Fibroblast of skin of back (primary cell): ENCODE measurements around the gene TMEM132D.

Experiments
- DNase-seq: peaks from one replicate; pipeline ENCODE4 v3.0.0-alpha.2; 2013

Gene TMEM132D

DNA sequence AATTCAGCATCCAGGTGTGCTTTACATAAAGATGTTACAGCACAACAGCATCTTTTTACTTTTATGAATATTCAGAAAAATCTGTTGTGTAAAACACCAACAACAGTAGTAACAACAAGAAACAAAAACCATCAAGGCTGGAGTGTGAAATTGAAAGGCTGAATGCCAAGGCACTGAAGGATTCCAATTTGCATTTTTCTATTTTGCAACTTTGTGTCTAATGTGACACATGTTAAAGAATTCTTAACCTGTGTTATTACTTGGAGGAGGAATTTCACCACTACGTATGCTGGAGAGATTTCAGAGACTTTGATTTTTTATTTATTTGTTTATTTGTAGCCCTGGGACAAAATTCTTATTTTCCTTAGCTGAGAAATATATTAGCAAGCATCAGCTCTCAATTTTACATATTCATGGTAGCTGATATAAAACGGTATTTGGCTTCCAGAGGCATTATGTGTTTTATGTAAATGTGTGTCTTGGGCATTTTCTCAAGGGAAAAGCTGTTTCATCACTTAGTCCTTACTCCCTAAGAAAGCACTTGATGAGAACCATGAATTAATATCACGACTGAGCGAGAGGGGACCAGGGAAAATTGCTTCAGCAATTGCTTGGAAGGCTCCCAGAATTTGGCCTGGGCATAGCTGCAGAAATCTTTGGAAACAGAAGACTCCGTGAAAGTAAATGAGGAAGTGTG, 475.4 kb downstream of the TMEM132D start:
- DNase-seq = no peak

DNA sequence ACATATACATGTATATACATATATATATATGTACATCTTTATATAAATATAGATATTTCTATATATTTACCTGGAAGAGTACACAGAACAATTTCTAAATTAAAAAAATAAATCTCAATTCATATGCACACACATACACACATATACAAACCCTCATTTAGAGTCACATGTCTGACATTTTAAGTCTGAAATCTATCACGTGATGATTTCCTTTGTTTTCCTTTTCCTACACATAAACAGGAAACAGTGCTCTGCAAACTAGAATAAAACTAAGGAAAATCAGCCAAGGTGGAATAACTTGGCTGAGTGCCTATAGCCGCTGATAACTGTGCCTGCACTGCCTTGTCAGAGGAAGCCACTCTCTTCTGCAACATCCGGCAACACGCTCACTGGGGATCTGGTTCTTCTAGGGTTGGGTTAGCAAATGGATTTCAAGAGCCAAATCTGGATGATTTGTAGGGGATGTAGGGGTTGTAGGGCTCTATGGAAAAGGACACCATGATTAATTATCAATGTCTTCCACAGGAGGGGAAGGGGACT, 480.7 kb downstream of the TMEM132D start:
- no peak for DNase-seq

DNA sequence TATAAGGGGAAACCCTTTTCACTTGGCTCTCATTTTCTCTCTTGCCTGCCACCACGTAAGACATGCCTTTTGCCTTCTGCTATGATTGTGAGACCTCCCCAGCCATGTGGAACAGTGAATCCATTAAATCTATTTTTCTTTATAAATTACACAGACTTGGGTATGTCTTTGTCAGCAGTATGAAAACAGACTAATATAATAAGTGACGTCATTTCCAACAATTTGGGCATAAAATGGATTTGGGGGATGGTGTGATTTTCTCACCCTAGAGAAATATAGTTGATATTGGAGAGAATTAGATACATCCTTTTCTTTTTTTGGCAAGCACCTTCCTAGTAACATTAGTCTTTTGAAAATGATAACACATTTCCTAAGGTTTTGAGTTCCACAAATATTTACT, 490.5 kb downstream of the TMEM132D start:
- no peak for DNase-seq

DNA sequence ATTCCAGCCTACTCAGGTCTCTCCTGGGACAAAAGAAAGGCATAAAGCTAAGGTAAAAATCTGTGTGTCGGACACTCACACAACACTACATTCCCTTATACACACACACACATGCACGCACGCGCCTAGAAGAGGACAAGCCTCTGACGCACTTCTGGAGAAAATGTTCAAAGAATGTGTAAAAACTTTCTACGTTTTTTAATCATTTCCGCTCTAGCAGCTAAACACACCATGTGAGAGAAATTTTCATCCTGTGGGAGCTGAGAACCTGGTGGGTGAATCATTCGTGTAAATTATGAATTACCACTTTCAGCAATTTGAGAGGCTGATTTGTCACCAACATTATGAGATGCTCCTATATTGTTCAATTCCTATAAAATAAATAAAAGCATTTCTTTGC, 494.5 kb downstream of the TMEM132D start:
- DNase-seq = peak; percentile 3

DNA sequence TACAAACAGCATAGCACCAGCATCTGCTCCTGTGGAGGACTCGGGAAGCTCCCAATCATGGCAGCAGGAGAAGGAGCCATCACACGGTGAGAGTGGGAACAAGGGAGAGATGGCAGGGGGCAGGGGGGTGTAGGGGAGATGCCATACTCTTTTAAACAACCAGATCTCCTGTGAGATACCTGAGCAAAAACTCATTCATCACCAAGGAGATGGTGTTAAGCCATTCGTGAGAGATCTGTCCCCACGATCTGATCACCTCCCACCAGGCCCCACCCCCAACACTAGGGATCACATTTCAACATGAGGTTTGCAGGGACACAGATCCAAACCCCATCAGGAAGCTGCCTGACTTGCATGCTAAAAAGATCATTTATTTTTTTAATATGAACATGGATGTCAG, 499.3 kb downstream of the TMEM132D start:
- DNase-seq = no peak

DNA sequence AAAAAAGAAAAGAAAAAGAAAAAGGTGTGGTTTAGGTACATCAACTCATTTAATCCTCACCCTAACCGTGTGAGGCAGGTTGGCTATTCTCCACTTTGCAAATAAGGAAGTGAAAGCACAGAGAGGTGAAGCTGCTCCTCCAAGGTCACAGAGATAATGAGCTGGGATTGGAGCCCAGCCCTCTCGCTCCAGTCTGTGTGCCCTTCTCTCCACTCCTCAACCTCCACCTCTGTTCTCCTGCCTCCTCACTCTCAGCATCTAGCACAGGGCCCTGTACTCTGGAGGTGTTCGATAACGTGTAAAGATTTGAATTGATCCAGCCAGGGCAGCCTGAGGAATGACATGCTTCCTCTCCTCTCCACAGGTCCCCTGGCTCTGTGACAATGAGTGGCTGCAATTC, 502.3 kb downstream of the TMEM132D start:
- DNase-seq = no peak

DNA sequence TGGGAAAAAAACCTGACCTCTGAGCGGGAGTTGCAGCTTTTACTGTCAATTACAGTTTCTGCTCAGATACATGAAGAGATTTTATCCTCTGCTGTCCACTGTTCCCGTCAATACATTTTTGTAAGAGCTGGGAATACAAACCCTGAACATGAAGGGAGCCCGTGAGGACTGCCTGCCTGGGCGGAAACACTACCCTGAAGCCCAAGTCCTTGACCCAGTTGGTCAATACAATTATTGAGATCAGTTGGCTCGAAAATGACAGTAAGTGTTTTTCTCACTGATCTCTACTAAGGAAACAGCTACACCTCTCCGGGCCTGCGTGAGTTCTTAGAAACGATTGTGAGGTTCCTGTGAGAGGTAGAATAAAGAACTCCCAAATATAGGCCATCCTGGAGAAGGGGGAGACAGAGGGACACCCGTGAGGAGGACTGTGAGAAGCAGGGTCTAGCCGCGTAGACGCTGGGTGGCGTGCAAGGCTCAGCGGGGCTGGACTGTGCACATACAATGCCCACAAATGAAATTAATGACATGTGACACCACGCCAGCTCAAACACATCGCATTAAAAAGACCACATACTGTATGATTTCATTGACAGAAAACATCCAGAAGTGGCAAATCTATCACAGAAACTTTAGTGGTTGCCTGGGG, 509.5 kb downstream of the TMEM132D start:
- no peak for DNase-seq

DNA sequence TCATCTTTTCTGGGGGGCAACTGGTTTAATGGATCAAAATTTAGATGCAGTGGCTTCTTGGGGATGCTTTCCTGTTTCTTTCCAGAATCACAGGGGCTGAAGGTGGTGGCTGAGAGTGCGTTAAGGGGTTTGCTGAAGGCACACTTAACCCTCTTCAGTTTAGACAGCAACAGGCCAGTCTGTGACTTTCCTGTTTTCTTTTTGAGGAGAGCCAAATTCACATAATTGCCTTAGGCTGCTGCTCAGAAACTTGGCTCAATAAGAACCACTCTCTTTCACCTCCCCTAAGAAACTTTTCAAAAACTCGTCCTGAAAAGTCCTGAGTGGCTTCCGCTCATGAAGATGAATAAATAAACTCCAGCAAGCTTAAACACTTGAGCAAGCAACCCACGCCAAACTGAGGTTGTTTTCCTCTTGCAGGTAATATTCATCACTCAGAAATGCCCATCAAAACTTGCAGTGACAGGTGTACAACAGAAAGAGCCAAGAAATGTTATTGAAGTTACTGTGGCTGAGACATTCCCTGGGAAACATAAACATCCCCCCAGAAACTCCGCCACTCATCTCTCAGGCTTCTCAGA, 510.4 kb downstream of the TMEM132D start:
- no peak for DNase-seq

DNA sequence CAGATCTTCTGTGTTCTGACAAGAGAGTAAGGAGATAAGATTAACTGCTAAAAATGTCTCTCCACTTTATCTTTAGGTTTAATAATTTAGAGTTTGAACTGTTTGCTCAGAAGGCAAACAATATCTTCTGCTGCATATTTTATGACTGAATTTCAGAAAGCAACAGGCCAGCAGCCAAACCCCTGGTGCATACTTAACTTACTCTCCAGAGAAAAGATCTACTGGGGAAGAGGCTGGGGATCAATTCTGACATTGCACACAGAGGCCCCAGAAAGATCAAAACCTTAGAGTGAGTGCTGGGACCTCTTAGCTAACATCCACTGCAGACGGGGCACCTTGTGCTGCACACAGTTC, 518.2 kb downstream of the TMEM132D start:
- DNase-seq = no peak

DNA sequence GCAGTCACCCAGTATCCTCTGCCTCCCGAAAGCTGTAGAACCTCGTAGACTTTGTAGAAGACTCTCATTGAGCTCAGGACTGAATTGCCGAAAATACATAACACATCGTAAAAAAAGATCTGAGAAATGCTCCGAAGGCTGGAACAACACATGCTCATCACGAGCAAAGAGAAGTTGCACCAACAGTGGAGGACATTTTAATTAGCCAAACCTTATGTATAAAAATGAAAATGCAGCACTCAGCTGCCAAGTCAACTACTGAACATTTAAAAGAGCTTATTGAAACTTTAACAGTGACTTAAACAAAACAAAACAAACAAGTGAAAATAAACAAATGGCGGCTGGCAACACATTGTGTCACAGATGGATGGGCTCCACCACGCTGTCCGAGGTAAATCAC, 519.9 kb downstream of the TMEM132D start:
- no peak for DNase-seq

DNA sequence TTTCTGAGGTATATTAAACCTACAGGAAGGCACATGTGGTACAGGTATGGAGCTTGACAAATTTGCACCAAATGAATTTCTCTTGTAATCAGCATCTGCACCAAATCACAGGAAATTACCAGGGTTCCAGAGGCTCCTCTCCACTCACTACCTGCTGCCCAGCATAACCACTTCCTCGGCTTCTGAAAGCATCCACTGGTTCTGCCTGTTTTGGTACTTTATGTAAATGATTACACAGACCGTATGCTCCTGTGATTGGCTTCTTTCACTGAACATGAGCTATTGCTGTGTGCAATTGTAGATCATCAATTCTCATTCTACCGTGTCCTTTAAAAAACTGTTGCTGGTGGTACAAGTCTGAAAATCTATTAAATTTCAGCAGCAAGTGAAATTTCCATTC, 522.1 kb downstream of the TMEM132D start:
- DNase-seq = no peak

DNA sequence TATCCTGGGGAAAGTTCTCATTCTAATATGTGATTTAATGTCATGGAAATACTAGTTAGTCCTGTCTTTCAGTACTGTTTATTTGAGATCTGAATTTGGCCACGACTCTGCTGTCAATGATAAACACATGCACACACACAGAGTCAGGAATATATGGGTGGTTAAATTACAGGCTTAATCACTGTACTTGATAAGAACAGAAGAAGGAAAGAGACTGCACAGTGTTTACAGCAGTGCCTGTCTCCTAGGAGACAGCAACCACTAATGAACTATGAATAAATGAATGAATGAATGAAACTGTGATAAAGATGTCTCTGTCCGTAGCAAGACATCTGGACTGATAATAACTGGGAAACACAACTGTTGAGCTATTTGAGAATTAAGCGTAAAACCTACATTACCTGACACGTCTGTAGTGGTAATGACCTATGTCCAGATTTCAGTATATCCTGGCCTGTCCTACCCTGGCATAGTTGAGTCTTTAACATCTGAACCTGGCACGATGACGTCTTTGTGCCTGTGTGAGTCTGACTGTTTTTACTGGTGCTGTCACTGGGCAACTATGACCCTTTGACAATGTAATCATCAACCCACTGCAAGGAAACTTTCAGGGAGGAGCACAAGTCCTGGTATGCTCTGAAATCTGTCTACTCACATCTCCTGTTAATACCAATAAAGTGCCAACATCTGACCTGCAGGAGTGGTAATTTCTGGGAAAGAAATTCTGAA, 524.6 kb downstream of the TMEM132D start:
- DNase-seq = no peak

DNA sequence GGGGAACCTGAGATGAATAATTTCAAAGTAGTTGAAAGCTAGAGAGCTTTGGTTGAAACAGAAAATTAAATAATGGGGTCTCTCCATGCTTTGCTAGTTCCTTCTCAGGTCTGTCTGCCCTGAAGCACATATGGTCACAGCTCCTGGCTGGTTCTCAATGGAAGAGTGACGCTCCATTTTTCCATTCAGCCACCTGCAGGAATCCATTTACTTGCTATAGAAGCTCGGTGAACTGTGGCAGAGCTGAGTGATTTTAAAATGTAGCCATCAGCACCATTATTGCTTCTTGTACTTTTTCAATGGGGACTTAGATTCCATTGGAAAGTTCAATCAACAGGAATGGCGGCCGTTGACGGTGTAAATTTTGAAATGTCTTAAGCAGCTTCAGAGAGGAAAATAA, 525.3 kb downstream of the TMEM132D start:
- no peak for DNase-seq

DNA sequence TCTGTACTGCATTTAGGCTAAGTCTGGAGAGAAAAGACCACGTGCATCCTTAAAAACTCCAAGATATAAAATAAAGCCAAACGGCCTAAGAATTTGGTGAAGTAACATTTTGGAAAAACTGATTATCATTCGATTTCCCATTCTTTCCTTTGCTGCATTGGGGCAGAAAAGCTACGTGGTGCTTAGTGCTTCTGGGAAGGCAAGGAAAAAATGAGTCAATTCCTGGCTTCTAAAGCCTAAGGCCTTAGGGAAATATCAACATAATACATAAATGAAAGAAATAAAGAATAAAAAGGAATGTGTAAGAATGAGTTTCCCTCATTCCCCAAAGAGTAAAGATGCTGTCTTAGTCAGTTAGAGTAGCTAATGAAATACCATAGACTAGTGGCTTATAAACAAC, 530.1 kb downstream of the TMEM132D start:
- peak; percentile 11 for DNase-seq

DNA sequence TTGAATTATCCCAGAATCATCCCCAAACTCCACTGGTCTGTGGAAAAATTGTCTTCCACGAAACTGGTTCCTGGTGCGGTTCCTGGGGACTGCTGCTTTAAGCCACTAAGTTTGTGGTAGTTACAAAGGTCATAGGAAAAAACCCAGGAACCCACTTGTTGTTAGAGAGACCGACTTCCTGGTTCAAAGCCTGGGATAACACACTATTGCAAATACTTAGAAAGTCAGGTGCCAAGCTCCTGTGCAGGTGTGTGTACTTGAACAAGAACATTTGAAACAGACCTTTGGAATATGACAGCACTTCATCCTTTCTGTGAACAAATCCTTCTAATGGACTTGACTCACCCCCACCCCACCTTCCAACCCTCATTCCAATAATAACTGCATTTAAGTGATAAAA, 530.9 kb downstream of the TMEM132D start:
- no peak for DNase-seq

DNA sequence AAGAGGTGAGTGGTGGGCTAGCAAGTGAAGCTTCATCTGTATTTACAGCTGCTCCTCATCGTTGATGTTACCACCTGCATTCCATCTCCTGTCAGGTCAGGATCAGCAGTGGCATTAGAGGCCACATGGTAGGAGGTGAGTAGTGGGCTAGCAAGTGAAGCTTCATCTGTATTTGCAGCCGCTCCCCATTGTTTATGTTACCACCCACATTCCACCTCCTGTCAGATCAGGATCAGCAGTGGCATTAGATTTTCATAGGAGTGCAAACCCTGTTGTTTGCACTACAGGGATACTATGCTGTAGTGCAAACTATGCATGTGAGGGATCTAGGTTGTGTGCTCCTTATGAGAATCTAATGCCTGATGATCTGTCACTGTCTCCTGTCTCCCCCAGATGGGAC, 531.5 kb downstream of the TMEM132D start:
- no peak for DNase-seq

DNA sequence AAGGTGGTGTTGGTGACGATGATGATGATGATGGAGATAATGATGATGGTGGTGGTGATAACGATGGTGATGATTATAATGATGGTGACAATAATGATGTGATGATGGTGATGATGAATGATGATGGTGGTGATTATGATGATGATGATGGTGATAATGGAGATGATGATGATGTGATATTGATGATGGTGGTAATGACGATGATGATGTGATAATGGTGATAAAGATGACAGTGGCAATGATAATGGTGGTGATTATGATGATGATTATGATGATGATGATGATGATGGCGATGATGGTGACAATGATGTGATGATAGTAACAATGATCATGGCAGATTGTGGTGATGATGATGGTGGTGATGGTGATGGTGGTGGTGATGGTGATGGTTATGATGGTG, 532.6 kb downstream of the TMEM132D start:
- no peak for DNase-seq

DNA sequence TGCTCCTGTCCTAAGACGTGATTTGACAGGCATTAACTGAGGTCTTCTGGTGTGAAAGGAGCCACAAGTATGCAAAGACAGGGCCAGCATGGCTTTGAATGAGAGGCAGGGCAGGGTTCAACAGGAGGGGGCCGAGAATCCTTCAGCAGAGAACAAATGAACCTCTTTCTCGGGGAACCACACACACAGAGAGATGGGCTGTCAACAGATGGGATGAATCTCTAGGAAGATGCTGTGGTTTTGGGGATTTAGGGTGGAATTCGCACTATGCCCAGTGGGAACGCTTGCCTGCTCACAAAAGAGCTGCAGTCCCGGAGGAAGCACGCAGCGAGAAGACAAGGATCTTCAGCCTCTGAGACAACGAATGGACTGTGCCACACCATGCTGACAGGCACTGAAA, 537.2 kb downstream of the TMEM132D start:
- DNase-seq = peak; percentile 35

DNA sequence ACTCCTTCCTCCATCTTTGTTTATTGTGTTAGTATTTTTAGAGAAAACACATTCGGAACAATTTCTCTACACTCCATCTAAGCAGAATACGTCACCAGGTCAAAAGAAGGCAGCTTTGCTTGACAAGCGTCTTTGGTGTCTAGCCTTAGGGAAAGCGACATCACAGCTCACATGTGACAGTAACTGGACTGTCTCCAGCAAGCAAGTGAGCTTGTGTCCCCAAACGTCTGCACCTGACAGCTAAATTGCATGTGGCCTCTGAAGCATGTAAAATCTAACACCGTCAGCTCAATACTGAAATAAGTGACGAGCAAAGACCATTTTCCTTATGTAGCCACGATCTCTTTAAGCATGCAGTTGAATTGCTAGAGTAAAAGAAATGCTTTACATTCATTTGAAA, 540.8 kb downstream of the TMEM132D start:
- DNase-seq = no peak

DNA sequence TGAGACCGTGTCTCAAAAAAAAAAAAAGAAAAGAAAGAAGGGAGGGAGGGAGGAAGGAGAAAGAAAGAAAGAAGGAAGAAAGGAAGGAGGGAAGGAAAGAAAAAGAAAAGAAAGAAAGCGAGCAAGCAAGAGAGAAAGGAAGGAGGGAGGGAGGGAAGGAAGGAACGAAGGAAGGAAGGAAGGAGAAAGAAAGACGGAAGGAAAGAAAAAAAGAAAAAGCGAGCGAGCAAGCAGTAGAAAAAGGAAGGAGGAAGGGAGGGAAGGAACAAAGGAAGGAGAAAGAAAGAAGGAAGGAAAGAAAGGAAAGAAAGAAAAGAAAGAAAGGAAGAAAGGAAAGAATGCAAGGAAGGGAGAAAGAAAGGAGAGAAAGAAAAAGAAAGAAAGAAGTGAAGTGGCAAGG, 546.6 kb downstream of the TMEM132D start:
- DNase-seq = no peak

DNA sequence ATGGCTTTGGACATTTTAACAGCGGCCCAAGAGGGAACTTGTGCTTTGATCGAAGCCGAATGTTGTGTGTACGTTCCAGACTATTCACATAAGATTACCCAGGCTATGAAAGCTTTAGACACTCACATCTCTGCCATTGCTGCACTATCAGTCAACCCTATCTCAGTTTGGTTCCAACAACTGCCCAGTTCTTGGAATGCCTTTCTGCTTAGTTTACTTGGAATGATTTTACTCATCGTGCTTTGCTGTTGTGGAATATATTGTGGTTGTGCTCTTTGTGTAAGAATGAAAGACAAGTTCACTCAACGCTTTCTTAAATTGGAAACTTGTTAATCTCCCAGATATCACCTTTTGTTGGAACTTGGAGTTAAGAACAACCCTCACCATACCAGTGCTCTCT, 552.3 kb downstream of the TMEM132D start:
- peak; percentile 15 for DNase-seq

DNA sequence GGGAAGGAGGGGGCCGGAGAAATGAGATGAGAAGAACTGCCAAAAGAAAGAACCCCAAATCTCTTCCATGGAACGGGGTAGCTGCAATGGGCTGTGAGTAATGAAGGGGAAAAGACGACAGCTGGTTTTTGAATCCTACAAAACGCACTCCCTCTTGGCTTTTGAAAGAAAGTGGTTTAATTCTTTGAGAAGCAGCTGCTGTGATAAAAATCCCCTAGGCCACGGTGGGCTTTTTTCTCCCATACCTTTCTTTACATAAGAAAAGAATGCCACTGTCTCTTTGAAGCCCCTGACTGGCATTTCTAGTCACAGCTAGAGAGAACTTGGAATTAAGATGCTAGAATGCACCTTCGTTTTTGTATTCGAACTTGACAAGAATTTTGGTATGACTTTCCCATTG, 564.5 kb downstream of the TMEM132D start:
- no peak for DNase-seq

DNA sequence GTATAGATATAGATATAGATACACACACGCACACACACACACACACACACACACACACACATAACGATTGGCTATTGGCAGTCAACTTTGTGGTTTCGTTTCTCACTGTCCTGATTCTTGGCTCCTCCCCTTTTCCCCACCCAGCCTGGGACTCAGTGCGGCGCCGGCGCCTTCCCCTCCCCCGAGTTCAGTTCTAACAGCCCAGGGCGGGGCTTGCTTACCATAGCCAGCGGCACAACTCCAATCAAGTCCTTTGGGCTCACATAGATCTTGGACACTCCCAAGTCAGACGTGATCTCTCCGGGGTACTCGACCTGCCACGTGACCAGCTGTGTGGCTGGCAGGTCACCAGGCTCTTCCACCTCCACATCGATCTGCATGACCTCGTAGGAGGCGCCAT, 566.4 kb downstream of the TMEM132D start:
- no peak for DNase-seq

DNA sequence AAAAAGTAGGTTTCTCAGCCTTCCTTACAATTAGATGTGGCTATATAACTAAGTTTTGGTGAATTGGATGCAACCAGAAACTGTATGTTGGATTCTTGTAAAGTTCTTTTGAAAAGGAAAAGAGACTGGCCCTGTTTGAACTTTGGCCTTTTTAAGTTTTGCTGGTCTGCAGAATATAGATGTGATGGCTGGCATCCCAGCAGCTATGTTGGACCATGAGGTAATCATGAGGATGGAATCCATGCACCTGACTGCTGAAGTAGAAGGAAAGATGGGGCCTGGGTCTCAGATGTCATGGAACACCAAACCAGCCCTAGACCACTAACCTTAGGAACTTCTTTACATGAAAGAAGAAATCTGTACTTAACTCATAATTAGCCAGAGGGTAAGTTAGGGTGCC, 568.1 kb downstream of the TMEM132D start:
- no peak for DNase-seq
